K562 (cell line): ENCODE results near the gene RERE. TPM values are rescaled to one million over a fixed set of nuclear protein-coding genes. Genes with fewer than 3 reads are reported as not detected.

Experiments
- ATF7 ChIP-seq: fragments of 450-650 bp; IDR thresholded peaks from 2 replicates; pipeline ENCODE4 v1.7.1; 2014; ENCODE audit warnings: mild to moderate bottlenecking, moderate library complexity
- CXXC5 ChIP-seq: fragments of 250-450 bp; sonication (Bioruptor Pico); IDR thresholded peaks from 2 replicates; pipeline ENCODE4 v1.8.0; 2022; ENCODE audit warnings: inconsistent platforms, mild to moderate bottlenecking, moderate library complexity
- EGR1 ChIP-seq: fragments of 450-650 bp; conservative IDR thresholded peaks from 2 replicates; pipeline ENCODE4 v1.6.1; 2017; ENCODE audit warnings: mild to moderate bottlenecking
- JUND ChIP-seq, 2 experiments: IDR thresholded peaks; 2 replicates in 1 of 2; 3 replicates in 1 of 2; pipeline ENCODE4 v1.6.1; 2011; ENCODE audit warnings: borderline replicate concordance in 2 of 2, low read depth in 2 of 2, low read length in 2 of 2, improper control_type of control experiment in 1 of 2, missing biosample characterization in 1 of 2, missing genetic modification characterization in 1 of 2, missing genetic modification reagents in 1 of 2
- MTA3 ChIP-seq: fragments of 450-650 bp; formaldehyde crosslinking; IDR thresholded peaks from 2 replicates; pipeline ENCODE4 v1.6.1; 2017; ENCODE audit warnings: mild to moderate bottlenecking, borderline replicate concordance
- NEUROD1 ChIP-seq: fragments of 150-350 bp; IDR thresholded peaks from 2 replicates; pipeline ENCODE4 v1.6.1; 2014; ENCODE audit warnings: borderline replicate concordance, low read length, low read depth; ENCODE audit not compliant: partially characterized antibody
- RBFOX2 ChIP-seq: fragments of 200-400 bp; formaldehyde crosslinking; IDR thresholded peaks from 2 replicates; pipeline ENCODE4 v1.6.1; 2017; ENCODE audit warnings: low read depth, mild to moderate bottlenecking, low read length, moderate library complexity
- RCOR1 ChIP-seq, 2 experiments: IDR thresholded peaks; 2 replicates each; pipeline ENCODE4 v1.6.1; 2012; ENCODE audit warnings: low read depth in 2 of 2, low read length in 2 of 2, borderline replicate concordance in 1 of 2, improper control_type of control experiment in 1 of 2
- SAFB ChIP-seq: fragments of 200-400 bp; formaldehyde crosslinking; IDR thresholded peaks from 2 replicates; pipeline ENCODE4 v1.6.1; 2017; ENCODE audit warnings: low read depth, low read length, borderline replicate concordance
- SNIP1 ChIP-seq: fragments of 450-650 bp; IDR thresholded peaks from 2 replicates; pipeline ENCODE4 v1.7.1; 2017; ENCODE audit warnings: low read depth, mild to moderate bottlenecking
- ZNF3 ChIP-seq: fragments of 250-450 bp; sonication (Bioruptor Pico); IDR thresholded peaks from 2 replicates; pipeline ENCODE4 v1.5.0; 2021; ENCODE audit warnings: mild to moderate bottlenecking, moderate library complexity
- polyA plus RNA-seq, 8 experiments: library from polyadenylated mRNA; depleted of rRNA in 4 of 8; stranded (reverse) in 5 of 8; unstranded in 3 of 8; fragments of >200 nt; fragmentation: Nextera tagmentation in 2 of 8; fragmentation: Illumina TruSeq in 1 of 8; extraction: Ambion mirVana in 2 of 8; extraction: Trizol in 1 of 8; gene quantifications; 2 replicates each; pipeline versions ENCODE4 v1.2.1 to v1.2.3, GENCODE V29; 2011 to 2014; ENCODE audit warnings: inconsistent platforms in 1 of 8, missing spikeins in 1 of 8
- total RNA-seq, 7 experiments: library from RNA; depleted of rRNA in 6 of 7; stranded (reverse); fragments of >200 nt in 6 of 7; fragmentation: Illumina TruSeq in 2 of 7; extraction: Trizol in 2 of 7; gene quantifications; 2 replicates each; pipeline versions ENCODE4 v1.2.1 to v1.2.3, GENCODE V29; 2011 to 2021; ENCODE audit warnings: low replicate concordance in 1 of 7
- TF ChIP-seq, protein P1 (sequence below): fragments of 200-800 bp; sonication (Bioruptor generic); IDR thresholded peaks from 2 replicates; pipeline ENCODE4 v1.6.1; 2017; ENCODE audit warnings: missing genetic modification characterization, missing compliant biosample characterization
- TF ChIP-seq, protein P2 (sequence below): IDR thresholded peaks from 2 replicates; pipeline ENCODE4 v1.6.1; 2011; ENCODE audit not compliant: insufficient read length; ENCODE audit errors: extremely low read depth
- TF ChIP-seq, protein P3 (sequence below): fragments of 450-650 bp; IDR thresholded peaks from 2 replicates; pipeline ENCODE4 v1.7.0; 2016; ENCODE audit warnings: borderline replicate concordance
- TF ChIP-seq, protein P4 (sequence below): fragments of 250-450 bp; sonication (Bioruptor Pico); IDR thresholded peaks from 2 replicates; pipeline ENCODE4 v1.4.0; 2020

RERE gene
- total and polyA plus RNA-seq, 9 of the 15 experiments (the other 6 are each of a cell fraction or from before 2014, with no cell fraction given): 3.0 to 51.5 (median 13.4) TPM

DNA sequence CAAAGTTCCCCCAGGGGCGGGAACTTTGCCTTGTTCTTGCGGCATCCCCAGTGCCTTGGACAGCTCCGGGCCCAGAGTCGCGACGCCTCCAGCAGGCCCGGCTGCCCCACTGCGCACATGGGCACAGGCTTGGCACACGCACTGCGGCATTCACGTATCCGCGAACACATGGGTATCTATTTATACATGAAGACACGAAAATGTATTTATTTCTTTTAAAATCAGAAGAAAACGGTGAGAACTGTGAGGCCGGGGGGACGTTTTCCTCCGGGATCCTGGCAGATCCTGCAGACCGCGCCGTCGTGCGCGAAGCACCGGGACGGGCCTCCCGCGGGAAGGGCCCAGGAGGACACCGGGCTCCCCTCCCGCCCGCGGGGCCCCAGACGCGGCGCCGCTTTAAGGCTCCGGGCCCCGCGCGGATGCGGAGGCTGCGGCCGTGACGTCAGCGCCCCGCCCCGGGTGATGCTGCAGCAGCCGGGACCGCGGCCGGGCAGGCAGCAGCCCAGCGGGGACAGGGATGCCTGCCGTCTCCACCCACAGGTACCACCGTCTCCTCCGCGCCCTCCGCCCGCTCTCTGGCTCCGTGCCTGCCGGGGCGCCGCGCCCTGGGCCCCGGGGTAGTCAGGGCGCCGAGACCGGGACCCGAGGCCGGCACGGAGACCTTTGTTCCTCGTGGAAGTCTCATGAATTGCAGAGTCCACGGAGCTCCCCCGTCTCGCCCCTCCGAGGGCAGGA, 499.6 kb downstream of the RERE start, which contains the start of gene SLC45A1 (continued):
- TF ChIP-seq, protein P1, sequence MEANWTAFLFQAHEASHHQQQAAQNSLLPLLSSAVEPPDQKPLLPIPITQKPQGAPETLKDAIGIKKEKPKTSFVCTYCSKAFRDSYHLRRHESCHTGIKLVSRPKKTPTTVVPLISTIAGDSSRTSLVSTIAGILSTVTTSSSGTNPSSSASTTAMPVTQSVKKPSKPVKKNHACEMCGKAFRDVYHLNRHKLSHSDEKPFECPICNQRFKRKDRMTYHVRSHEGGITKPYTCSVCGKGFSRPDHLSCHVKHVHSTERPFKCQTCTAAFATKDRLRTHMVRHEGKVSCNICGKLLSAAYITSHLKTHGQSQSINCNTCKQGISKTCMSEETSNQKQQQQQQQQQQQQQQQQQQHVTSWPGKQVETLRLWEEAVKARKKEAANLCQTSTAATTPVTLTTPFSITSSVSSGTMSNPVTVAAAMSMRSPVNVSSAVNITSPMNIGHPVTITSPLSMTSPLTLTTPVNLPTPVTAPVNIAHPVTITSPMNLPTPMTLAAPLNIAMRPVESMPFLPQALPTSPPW (CRISPR knock-in tag): peak; percentile 59; the same call in 1 of the 2 replicates
- TF ChIP-seq, protein P2, sequence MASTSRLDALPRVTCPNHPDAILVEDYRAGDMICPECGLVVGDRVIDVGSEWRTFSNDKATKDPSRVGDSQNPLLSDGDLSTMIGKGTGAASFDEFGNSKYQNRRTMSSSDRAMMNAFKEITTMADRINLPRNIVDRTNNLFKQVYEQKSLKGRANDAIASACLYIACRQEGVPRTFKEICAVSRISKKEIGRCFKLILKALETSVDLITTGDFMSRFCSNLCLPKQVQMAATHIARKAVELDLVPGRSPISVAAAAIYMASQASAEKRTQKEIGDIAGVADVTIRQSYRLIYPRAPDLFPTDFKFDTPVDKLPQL: no peak
- peak; percentile 79 for TF ChIP-seq JUND (IDR thresholded peaks at IDR 0.05; ENCODE audit: borderline replicate concordance, low read depth, low read length)
- TF ChIP-seq JUND (tag; IDR thresholded peaks at IDR 0.05; ENCODE audit: borderline replicate concordance, low read depth, low read length): no peak; the same call in 2 of the 3 replicates
- 0 out of 2 replicates have a peak, but pooled peaks have one; percentile 11 for TF ChIP-seq EGR1
- TF ChIP-seq RBFOX2: 0 out of 2 replicates have a peak, but pooled peaks have one; percentile 31
- 0 out of 2 replicates have a peak, but pooled peaks have one; percentile 47 for TF ChIP-seq MTA3
- TF ChIP-seq, protein P3, sequence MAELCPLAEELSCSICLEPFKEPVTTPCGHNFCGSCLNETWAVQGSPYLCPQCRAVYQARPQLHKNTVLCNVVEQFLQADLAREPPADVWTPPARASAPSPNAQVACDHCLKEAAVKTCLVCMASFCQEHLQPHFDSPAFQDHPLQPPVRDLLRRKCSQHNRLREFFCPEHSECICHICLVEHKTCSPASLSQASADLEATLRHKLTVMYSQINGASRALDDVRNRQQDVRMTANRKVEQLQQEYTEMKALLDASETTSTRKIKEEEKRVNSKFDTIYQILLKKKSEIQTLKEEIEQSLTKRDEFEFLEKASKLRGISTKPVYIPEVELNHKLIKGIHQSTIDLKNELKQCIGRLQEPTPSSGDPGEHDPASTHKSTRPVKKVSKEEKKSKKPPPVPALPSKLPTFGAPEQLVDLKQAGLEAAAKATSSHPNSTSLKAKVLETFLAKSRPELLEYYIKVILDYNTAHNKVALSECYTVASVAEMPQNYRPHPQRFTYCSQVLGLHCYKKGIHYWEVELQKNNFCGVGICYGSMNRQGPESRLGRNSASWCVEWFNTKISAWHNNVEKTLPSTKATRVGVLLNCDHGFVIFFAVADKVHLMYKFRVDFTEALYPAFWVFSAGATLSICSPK: no peak
- TF ChIP-seq SAFB: 0 out of 2 replicates have a peak, but pooled peaks have one; percentile 18
- peak in 1 of 2 experiments; percentile 92; a peak in 2 of 4 replicates for TF ChIP-seq RCOR1 (IDR thresholded peaks at IDR 0.05; ENCODE audit: borderline replicate concordance in 1 of 2, low read depth in 2 of 2, low read length in 2 of 2)
- TF ChIP-seq, protein P4, sequence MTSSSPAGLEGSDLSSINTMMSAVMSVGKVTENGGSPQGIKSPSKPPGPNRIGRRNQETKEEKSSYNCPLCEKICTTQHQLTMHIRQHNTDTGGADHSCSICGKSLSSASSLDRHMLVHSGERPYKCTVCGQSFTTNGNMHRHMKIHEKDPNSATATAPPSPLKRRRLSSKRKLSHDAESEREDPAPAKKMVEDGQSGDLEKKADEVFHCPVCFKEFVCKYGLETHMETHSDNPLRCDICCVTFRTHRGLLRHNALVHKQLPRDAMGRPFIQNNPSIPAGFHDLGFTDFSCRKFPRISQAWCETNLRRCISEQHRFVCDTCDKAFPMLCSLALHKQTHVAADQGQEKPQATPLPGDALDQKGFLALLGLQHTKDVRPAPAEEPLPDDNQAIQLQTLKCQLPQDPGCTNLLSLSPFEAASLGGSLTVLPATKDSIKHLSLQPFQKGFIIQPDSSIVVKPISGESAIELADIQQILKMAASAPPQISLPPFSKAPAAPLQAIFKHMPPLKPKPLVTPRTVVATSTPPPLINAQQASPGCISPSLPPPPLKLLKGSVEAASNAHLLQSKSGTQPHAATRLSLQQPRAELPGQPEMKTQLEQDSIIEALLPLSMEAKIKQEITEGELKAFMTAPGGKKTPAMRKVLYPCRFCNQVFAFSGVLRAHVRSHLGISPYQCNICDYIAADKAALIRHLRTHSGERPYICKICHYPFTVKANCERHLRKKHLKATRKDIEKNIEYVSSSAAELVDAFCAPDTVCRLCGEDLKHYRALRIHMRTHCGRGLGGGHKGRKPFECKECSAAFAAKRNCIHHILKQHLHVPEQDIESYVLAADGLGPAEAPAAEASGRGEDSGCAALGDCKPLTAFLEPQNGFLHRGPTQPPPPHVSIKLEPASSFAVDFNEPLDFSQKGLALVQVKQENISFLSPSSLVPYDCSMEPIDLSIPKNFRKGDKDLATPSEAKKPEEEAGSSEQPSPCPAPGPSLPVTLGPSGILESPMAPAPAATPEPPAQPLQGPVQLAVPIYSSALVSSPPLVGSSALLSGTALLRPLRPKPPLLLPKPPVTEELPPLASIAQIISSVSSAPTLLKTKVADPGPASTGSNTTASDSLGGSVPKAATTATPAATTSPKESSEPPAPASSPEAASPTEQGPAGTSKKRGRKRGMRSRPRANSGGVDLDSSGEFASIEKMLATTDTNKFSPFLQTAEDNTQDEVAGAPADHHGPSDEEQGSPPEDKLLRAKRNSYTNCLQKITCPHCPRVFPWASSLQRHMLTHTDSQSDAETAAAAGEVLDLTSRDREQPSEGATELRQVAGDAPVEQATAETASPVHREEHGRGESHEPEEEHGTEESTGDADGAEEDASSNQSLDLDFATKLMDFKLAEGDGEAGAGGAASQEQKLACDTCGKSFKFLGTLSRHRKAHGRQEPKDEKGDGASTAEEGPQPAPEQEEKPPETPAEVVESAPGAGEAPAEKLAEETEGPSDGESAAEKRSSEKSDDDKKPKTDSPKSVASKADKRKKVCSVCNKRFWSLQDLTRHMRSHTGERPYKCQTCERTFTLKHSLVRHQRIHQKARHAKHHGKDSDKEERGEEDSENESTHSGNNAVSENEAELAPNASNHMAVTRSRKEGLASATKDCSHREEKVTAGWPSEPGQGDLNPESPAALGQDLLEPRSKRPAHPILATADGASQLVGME (CRISPR knock-in tag): 0 out of 2 replicates have a peak, but pooled peaks have one; percentile 69
- peak; percentile 90 for TF ChIP-seq SNIP1
- TF ChIP-seq NEUROD1: peak; percentile 89
- TF ChIP-seq CXXC5 (CRISPR knock-in tag): peak; percentile 91
- no peak for TF ChIP-seq ZNF3 (CRISPR knock-in tag)
- peak; percentile 81 for TF ChIP-seq ATF7
